Small intestine (tissue), 7 donors: ENCODE data around the gene SLC66A2. TPM values are rescaled to one million over a fixed set of nuclear protein-coding genes. Genes with fewer than 3 reads are reported as not detected.
"Not testable (repeated sequence)": the region's sequence is repeated elsewhere in the genome, so short reads cannot be mapped to it uniquely, and the experiment has no call there.

Source experiments
- DNase-seq, 2 donors: peaks; one replicate each; pipeline versions ENCODE4 v3.0.0 to v3.0.0-alpha.2; 2013
- FAIRE-seq: peaks from 2 replicates; lab custom pipeline; 2012; peaks lifted over from hg19 to GRCh38; lab: Jason Lieb, UNC
- H3K27ac ChIP-seq, 3 donors: one replicate each; pipeline ENCODE4 v1.5.1; 2013; ENCODE audit warnings: low read length in 2 of 3, mild to moderate bottlenecking in 2 of 3, control low read depth in 1 of 3, inconsistent platforms in 1 of 3, low read depth in 1 of 3, moderate library complexity in 1 of 3
- H3K27me3 ChIP-seq, 3 donors: one replicate each; pipeline ENCODE4 v1.6.1; 2013; ENCODE audit warnings: low read length in 3 of 3, inconsistent platforms in 1 of 3; ENCODE audit not compliant: control insufficient read depth in 3 of 3, insufficient read depth in 3 of 3
- H3K36me3 ChIP-seq, 3 donors: one replicate each; pipeline ENCODE4 v1.6.1; 2013; ENCODE audit warnings: low read length in 3 of 3, inconsistent platforms in 1 of 3, low read depth in 1 of 3, mild to moderate bottlenecking in 1 of 3, moderate library complexity in 1 of 3; ENCODE audit not compliant: control insufficient read depth in 3 of 3, insufficient read depth in 2 of 3
- H3K4me1 ChIP-seq, 3 donors: one replicate each; pipeline ENCODE4 v1.6.1; 2013; ENCODE audit warnings: low read length in 2 of 3, inconsistent platforms in 1 of 3, low read depth in 1 of 3, mild to moderate bottlenecking in 1 of 3, moderate library complexity in 1 of 3; ENCODE audit not compliant: control insufficient read depth in 3 of 3, insufficient read depth in 2 of 3
- H3K4me3 ChIP-seq, 3 donors: one replicate each; pipeline ENCODE4 v1.5.1; 2013; ENCODE audit warnings: low read length in 3 of 3, control low read depth in 1 of 3, inconsistent platforms in 1 of 3, low read depth in 1 of 3, mild to moderate bottlenecking in 1 of 3, moderate library complexity in 1 of 3
- H3K9me3 ChIP-seq, 2 donors: one replicate each; pipeline ENCODE4 v1.6.1; 2013; ENCODE audit warnings: low read depth in 1 of 2, low read length in 1 of 2; ENCODE audit not compliant: control insufficient read depth in 2 of 2, insufficient read depth in 1 of 2
- WGBS, 3 donors: extraction: QIAGEN DNeasy Blood & Tissue Kit; methylation state at CpG; one replicate each; pipeline ENCODE4 v1.1.7; 2013; 5-methylcytosine and 5-hydroxymethylcytosine counted together
- polyA plus RNA-seq, 4 donors: library from polyadenylated mRNA; stranded (reverse) in 3 of 4; unstranded in 1 of 4; fragments of 200-250 nt in 3 of 4; fragments of 120-200 nt in 1 of 4; gene quantifications; one replicate each; pipeline versions ENCODE4 v1.2.1 to v1.2.3, GENCODE V29; 2013
- donor health status: healthy with polysubstance abuse.
- donor health status: control.
- donor health status: control.
- donor health status: Bipolar disorder and iron deficiency.
- donor health status: healthy.

SLC66A2 gene
- polyA plus RNA-seq, 4 donors, result 15.0 to 30.3 (median 17.8) TPM

DNA sequence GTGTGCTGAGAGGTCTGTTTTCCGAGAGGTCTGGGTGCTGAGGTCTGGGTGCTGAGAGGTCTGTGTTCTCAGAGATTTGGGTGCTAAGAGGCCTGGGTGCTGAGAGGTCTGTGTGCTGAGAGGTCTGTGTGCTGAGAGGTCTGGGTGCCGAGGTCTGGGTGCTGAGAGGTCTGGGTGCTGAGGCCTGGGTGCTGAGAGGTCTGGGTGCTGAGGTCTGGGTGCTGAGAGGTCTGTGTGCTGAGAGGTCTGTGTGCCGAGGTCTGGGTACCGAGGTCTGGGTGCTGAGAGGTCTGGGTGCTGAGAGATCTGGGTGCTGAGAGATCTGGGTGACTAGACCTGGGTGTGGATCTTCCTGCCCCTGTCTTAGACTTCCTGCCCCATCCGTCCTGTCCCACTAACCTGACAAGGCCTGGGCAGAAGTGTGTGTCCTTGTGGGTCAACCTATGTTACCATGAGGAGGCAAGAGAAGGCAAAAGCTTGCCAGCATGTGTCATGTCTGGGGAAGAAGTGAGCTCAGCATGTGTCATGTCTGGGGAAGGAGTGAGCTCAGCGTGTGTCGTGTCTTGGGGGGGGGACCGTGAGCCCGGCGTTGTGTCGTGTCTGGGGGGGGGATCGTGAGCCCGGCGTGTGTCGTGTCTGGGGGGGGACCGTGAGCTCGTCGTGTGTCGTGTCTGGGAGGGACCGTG, 84.4 kb downstream of the SLC66A2 start:
- H3K9me3 ChIP-seq, result peaks cover 0 to 8% of the 10 kb centered on the region in 2 donors
- H3K36me3 ChIP-seq, result no peaks in the 10 kb centered on the region
- no peak for FAIRE-seq
- H3K27ac ChIP-seq, result no peak overlapping the region
- no peaks in the 10 kb centered on the region for H3K4me1 ChIP-seq
- H3K4me3 ChIP-seq, result no peak overlapping the region
- WGBS, 3 donors, result 89 to 91% (median 89%) methylated on average over 18 to 20 of the region's 20 CpGs
- no peak for DNase-seq
- no peaks in the 10 kb centered on the region for H3K27me3 ChIP-seq

DNA sequence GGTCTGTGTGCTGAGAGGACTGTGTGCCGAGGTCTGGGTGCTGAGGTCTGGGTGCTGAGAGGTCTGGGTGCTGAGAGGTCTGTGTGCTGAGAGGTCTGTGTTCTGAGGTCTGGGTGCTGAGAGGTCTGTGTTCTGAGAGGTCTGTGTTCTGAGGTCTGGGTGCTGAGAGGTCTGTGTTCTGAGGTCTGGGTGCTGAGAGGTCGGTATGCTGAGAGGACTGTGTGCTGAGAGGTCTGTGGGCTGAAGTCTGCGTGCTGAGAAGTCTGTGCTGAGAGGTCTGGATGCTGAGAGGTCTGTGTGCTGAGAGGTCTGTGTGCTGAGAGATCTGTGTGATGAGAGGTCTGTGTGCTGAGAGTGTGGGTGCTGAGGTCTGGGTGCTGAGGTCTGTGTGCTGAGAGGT, 85.5 kb downstream of the SLC66A2 start:
- H3K27me3 ChIP-seq, H3K9me3 ChIP-seq, H3K4me1 ChIP-seq, H3K4me3 ChIP-seq, H3K27ac ChIP-seq, FAIRE-seq, H3K36me3 ChIP-seq, DNase-seq: not testable (repeated sequence)
- 55 to 63% (median 58%) methylated on average over 3 of the region's 3 CpGs for WGBS, 3 donors

DNA sequence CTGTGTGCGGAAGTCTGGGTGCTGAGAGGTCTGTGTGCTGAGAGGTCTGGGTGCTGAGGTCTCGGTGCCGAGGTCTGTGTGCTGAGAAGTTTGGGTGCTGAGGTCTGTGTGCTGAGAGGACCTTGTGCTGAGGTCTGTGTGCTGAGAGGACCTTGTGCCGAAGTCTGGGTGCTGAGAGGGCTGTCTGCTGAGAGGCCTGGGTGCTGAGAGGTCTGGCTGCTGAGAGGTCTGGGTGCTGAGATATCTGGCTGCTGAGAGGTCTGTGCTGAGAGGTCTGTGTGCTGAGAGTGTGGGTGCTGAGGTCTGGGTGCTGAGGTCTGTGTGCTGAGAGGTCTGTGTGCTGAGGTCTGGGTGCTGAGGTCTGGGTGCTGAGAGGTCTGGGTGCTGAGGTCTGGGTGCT, 86.5 kb downstream of the SLC66A2 start:
- FAIRE-seq, H3K4me1 ChIP-seq, H3K27me3 ChIP-seq, DNase-seq, H3K4me3 ChIP-seq, H3K27ac ChIP-seq, H3K36me3 ChIP-seq, H3K9me3 ChIP-seq: not testable (repeated sequence)
- 83 to 93% (median 89%) methylated on average over 4 of the region's 4 CpGs for WGBS, 3 donors

DNA sequence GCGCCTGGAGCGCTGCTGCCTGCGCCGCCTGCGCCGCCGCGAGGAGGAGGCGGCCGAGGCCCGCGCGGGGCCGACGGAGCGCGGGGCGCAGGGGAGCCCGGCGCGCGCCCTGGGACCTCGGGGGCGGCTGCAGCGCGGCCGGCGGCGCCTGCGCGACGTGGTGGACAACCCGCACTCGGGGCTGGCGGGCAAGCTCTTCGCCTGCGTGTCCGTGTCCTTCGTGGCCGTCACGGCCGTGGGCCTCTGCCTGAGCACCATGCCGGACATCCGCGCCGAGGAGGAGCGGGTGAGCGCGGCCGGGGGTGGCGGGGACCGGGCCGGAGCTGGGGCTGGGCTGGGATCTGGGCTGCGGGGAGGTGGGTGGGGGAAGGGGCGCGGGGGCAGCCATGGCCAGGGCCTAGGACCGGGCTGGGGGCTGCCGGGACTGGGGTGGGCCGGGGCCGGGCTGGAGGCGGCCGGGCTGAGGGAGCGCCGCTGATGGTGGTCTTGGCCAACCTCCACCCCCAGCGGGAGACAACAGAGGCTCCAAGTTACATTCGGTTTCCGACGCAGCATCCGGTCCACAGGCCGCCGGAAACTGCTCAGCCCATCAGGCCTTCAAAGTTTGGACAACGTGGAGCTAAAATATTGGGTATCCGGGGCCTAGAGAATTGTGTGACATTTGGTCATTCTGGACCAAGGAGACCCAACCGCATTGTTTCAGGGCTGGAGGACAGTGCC, 87.3 kb downstream of the SLC66A2 start:
- H3K4me1 ChIP-seq, result no peaks in the 10 kb centered on the region
- H3K4me3 ChIP-seq, result no peak overlapping the region
- no peaks in the 10 kb centered on the region for H3K27me3 ChIP-seq
- no peak for FAIRE-seq
- no peak for DNase-seq
- no peaks in the 10 kb centered on the region for H3K36me3 ChIP-seq
- H3K9me3 ChIP-seq, result peaks cover 0 to 8% of the 10 kb centered on the region in 2 donors
- WGBS, 3 donors, result 77 to 95% (median 91%) methylated on average over 63 to 74 of the region's 74 CpGs
- H3K27ac ChIP-seq, result no peak overlapping the region

DNA sequence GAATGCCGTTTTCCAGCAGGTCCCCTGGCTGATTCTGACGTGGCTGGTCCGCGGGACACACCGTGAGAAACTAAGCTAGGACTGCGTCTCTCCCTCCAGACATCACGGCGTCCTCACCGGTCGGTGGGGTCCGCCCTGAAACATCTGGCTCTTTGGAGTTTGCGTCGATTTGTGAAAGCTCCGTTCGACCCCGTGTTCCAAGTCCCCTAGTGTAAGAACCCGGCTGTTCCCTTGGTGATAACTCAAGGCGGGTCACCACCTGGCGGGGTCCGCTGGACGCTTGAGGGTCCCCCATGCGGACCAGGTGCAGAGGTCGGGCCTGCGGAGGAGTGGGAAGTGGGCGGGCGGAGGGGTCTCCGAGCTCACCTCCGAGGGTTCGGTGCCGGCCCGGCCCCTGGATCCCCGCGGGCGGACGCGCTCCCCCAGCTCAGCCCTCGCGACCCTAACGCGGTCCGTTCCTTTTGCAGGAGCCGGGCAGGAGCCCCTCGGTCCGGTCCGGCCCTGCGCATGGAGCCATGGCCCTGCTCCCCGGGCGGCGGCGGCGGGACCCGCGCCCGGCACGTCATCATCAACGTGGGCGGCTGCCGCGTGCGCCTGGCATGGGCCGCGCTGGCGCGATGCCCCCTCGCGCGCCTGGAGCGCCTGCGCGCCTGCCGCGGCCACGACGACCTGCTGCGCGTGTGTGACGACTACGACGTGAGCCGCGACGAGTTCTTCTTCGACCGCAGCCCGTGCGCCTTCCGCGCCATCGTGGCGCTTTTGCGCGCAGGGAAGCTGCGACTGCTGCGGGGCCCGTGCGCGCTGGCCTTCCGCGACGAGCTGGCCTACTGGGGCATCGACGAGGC, 88.1 kb downstream of the SLC66A2 start:
- H3K4me3 ChIP-seq, result no peak overlapping the region
- peaks cover 0 to 8% of the 10 kb centered on the region in 2 donors for H3K9me3 ChIP-seq
- WGBS, 3 donors, result 76 to 86% (median 82%) methylated on average over 88 to 102 of the region's 102 CpGs
- no peaks in the 10 kb centered on the region for H3K4me1 ChIP-seq
- no peak for DNase-seq
- H3K27me3 ChIP-seq, result no peaks in the 10 kb centered on the region
- FAIRE-seq, result no peak
- H3K27ac ChIP-seq, result no peak overlapping the region
- no peaks in the 10 kb centered on the region for H3K36me3 ChIP-seq

DNA sequence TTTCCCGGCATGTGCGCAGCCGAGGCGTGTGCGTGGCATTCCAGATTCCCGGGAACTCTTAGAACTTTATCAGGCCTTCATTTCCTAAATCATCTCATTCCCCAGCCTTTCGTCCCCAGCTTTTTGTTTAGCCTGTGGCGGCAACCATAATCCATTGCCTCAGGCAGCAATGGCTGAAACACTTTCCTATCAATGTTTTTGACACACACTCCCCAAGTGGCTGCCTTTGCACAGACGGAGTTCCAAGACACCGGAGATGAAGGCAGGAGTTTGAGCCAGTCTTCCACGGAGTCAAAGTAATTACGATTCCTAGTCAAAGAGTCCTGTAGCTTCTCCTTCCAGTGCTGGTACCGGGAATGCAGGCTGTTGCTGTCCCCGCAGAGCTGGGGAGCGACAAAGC, 88.9 kb downstream of the SLC66A2 start:
- WGBS, 3 donors, result 91 to 96% (median 95%) methylated on average over 15 of the region's 15 CpGs
- FAIRE-seq, result no peak
- DNase-seq, result no peak

DNA sequence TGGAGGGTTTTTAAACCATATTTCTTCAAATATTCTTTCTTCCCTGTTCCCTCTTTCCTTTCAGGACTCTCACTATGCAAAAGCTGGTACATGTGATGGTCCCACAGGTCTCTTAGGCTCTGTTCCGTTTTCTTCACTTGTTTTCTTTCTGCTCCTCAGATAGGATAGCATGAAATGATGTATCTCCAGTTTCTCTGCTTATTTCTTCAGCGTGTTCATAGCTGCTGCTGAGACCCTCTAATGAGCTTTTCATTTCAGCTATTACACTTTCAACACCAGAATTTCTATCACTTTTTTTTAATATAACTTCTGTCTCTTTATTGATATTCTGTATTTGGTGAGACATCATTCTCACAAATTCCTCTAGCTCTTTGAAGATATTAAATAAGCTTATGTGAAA, 89.8 kb downstream of the SLC66A2 start:
- no peaks in the 10 kb centered on the region for H3K27me3 ChIP-seq
- no peak overlapping the region for H3K27ac ChIP-seq
- DNase-seq (no peak), FAIRE-seq (no peak)
- WGBS, 3 donors, result 71 to 87% (median 75%) methylated on average over 2 of the region's 2 CpGs
- no peak overlapping the region for H3K4me3 ChIP-seq
- peaks cover 0 to 8% of the 10 kb centered on the region in 2 donors for H3K9me3 ChIP-seq
- H3K4me1 ChIP-seq, result no peaks in the 10 kb centered on the region
- no peaks in the 10 kb centered on the region for H3K36me3 ChIP-seq

More for the DNA sequence above, 88.9 kb downstream of the SLC66A2 start:
- Histone ChIP-seq H3K4me1 (no peaks in the 10 kb centered on the region), H3K27ac (no peak overlapping the region), H3K27me3 (no peaks in the 10 kb centered on the region), H3K4me3 (no peak overlapping the region), H3K36me3 (no peaks in the 10 kb centered on the region), H3K9me3 (peaks cover 0 to 8% of the 10 kb centered on the region in 2 donors)

DNA sequence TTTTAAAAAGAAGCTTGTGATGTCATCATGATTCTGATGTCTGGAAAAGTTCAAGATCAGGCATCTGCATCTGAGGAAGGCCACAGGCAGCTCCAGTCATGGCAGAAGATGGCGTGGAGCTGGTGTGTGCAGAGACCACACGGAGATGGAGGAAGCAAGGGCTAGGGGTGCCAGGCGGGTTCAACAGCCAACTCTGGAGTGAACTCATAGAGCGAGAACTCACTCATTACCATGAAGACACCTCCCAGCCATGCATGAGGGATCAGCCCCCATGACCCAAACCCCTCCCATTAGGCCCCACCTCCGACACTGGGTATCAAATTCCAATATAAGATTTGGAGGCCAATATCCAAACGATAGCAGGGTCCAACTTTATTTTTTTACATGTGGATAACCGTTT, 92.1 kb downstream of the SLC66A2 start:
- no peak for DNase-seq
- no peaks in the 10 kb centered on the region for H3K4me1 ChIP-seq
- 81 to 83% (median 81%) methylated on average over 7 of the region's 7 CpGs for WGBS, 3 donors
- no peak overlapping the region for H3K27ac ChIP-seq
- no peaks in the 10 kb centered on the region for H3K36me3 ChIP-seq
- peaks cover 0 to 3% (median 0%) of the 10 kb centered on the region in 3 donors for H3K27me3 ChIP-seq
- no peak overlapping the region for H3K4me3 ChIP-seq
- FAIRE-seq, result no peak
- H3K9me3 ChIP-seq, result peaks cover 0 to 8% of the 10 kb centered on the region in 2 donors
